Measurements from ENCODE around the gene TWNK.

The TWNK gene

DNA sequence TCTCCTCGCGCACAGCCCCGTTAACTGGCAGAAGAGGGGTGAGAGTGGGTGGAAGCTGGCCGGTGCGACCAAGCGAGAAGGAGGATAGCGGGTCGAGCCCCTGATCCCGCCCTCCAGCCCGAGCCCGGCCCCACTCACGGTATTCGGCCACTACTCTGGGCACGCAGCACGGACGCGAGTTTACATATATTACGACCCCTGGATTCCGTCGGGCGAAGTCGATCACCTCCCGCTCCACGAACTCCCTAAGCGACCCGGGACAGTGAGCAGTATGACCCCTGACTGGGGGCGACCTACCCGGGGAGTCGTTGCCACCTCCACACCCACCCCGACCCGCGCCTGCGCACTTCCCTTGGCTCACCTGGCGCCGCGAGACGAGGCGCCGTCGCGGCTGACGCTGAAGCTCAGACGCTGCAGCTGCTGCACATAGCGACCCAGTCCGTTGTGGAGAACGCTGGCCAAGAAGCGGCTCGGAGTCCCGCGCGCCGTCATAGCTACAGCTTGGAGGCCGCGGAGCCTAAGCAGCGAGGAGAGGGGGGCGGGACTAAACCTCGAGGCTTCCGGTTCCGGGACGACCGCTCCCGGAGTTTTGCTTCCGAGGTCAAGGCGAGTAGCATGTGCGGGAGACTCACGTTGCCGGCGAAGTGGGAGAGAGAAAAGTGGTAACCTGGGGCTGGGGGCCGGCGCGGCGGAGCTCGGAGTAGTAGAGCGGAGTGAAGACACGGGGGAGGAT is at the start of gene TWNK, which contains the start of gene MRPL43:
TWNK (plus strand) TSS at position 592 of the 733 bp plus-strand sequence. CDS start 668 bp downstream, outside the sequence.
MRPL43 (minus strand) TSS at position 546 of the 733 bp plus-strand sequence; CDS start at position 492, 54 bp downstream.
- peak within 1 kb of the TSS; percentile 98 for H3K4me3 ChIP-seq (ENCODE audit: low read length)
- peak; percentile 61 for DNase-seq (ENCODE audit: low read depth)
- TF ChIP-seq, protein P1, sequence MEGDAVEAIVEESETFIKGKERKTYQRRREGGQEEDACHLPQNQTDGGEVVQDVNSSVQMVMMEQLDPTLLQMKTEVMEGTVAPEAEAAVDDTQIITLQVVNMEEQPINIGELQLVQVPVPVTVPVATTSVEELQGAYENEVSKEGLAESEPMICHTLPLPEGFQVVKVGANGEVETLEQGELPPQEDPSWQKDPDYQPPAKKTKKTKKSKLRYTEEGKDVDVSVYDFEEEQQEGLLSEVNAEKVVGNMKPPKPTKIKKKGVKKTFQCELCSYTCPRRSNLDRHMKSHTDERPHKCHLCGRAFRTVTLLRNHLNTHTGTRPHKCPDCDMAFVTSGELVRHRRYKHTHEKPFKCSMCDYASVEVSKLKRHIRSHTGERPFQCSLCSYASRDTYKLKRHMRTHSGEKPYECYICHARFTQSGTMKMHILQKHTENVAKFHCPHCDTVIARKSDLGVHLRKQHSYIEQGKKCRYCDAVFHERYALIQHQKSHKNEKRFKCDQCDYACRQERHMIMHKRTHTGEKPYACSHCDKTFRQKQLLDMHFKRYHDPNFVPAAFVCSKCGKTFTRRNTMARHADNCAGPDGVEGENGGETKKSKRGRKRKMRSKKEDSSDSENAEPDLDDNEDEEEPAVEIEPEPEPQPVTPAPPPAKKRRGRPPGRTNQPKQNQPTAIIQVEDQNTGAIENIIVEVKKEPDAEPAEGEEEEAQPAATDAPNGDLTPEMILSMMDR (conservative IDR thresholded peaks at IDR 0.05; ENCODE audit: low read length) = no peak

- TF ChIP-seq, protein P1 (conservative IDR thresholded peaks at IDR 0.05; ENCODE audit: low read length) = no peak
- no peak overlapping the region for H3K4me3 ChIP-seq (ENCODE audit: low read length)
- peak; percentile 67 for DNase-seq (ENCODE audit: low read depth)
Measured at GRCh38 chr10:100939763-100940344, 47.5 kb upstream of the TWNK start.

DNA sequence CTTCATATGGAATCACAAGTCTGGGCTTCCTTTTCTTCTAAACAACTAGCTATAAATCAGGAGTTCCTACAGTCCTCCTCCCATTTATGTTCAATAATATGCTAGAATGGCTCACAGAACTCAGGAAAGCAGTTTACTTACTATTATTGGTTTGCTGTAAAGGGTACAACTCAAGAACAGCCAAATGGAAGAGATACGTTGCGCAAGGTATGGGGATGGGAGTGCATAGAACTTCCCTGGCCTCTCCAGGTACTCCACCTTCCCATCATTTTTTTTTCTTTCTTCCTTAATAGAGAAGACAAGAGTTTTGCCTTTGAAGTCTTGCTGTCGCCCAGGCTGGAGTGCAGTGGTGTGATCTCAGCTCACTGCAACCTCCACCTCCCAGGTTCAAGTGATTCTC is 45.1 kb upstream of the TWNK start:
- TF ChIP-seq, protein P1 (conservative IDR thresholded peaks at IDR 0.05; ENCODE audit: low read length) = no peak
- no peak overlapping the region for H3K4me3 ChIP-seq (ENCODE audit: low read length)
- DNase-seq (ENCODE audit: low read depth) = no peak

- TF ChIP-seq, protein P1 (conservative IDR thresholded peaks at IDR 0.05; ENCODE audit: low read length) = no peak
- H3K4me3 ChIP-seq (ENCODE audit: low read length) = no peak overlapping the region
- no peak for DNase-seq (ENCODE audit: low read depth)
Measured at GRCh38 chr10:100943508-100943907, 43.8 kb upstream of the TWNK start.

GRCh38 chr10:100945754-100946153 is 41.6 kb upstream of the TWNK start:
- TF ChIP-seq, protein P1 (conservative IDR thresholded peaks at IDR 0.05; ENCODE audit: low read length) = no peak
- no peak overlapping the region for H3K4me3 ChIP-seq (ENCODE audit: low read length)
- no peak for DNase-seq (ENCODE audit: low read depth)

DNA sequence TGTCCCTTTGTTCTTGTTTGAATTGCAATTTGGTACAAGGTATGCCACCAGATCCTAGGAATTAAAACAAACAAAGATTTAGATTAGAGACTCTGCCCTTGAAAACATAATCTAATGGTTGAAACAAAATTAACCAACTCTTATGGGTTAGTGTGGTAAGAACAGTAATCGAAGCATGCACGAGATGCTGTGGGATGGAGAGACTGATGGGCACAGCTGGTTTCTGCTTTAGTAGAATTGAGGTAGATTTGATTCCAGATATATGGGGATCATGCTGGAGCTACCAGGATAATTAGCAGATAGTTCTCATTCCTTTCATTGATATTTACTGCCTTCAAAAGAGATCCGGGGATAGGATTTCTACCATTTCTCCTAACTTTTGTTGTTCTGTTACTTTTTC is 38.4 kb upstream of the TWNK start:
- TF ChIP-seq, protein P1 (conservative IDR thresholded peaks at IDR 0.05; ENCODE audit: low read length) = no peak
- no peak for DNase-seq (ENCODE audit: low read depth)
- no peak overlapping the region for H3K4me3 ChIP-seq (ENCODE audit: low read length)

DNA sequence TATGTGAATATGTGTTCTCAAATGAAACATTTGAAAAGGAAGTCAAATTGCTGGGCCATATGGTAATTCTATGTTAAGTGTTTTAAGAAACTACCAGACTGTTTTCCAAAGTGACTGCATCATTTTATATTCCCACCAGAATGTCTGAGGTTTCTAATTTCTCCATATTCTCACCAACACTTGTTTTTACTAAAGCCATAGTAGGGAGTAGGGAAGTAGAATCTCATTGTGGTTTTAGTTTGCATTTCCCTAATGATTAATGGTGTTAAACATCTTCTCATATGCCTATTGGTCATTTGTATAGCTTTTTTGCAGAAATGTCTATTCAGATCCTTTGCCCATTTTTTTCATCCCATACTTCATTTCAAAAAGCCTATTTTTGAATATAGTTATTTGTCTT is 27.1 kb upstream of the TWNK start:
- TF ChIP-seq, protein P1 (conservative IDR thresholded peaks at IDR 0.05; ENCODE audit: low read length) = no peak
- no peak for DNase-seq (ENCODE audit: low read depth)
- H3K4me3 ChIP-seq (ENCODE audit: low read length) = no peak overlapping the region

Measured in AG10803 (cell line).